Stomach (tissue), 4 donors: Measurements from ENCODE around the gene MAP3K19.

Experiments used
- CTCF ChIP-seq, 7 experiments: fragments of 450-650 bp in 4 of 7; fragments of 200-600 bp in 3 of 7; sonication (generic) in 3 of 7; IDR thresholded peaks; one replicate each; pipeline ENCODE4 v1.5.1; 2016 to 2019; ENCODE audit warnings: antibody characterized with exemption in 7 of 7, control low read depth in 2 of 7, mild to moderate bottlenecking in 1 of 7
- EP300 ChIP-seq: sonication (generic); formaldehyde crosslinking; IDR thresholded peaks from one replicate; pipeline ENCODE4 v1.6.1; 2017; ENCODE audit warnings: antibody characterized with exemption
- POLR2A ChIP-seq, 4 donors: fragments of 450-650 bp; IDR thresholded peaks; one replicate each; pipeline ENCODE4 v1.6.1; 2016; ENCODE audit warnings: antibody characterized with exemption in 4 of 4, control low read depth in 2 of 4, mild to moderate bottlenecking in 1 of 4, moderate library complexity in 1 of 4

GRCh38 chr2:134957477-134957876, 89.8 kb downstream of the MAP3K19 start:
- no peak for TF ChIP-seq EP300
- TF ChIP-seq CTCF (IDR thresholded peaks at IDR 0.05): no peak
- no peak for TF ChIP-seq POLR2A (IDR thresholded peaks at IDR 0.05)
